Kidney (tissue), 14 donors: Measurements from ENCODE around the gene NTSR1. TPM values are rescaled to one million over a fixed set of nuclear protein-coding genes. Genes with fewer than 3 reads are reported as not detected.

Experiments
- DNase-seq, 5 donors: peaks; one replicate each; pipeline ENCODE4 v3.0.0-alpha.2; 2013 to 2020
- FAIRE-seq: peaks from 2 replicates; lab custom pipeline; 2012; peaks lifted over from hg19 to GRCh38; lab: Jason Lieb, UNC
- H3K27ac ChIP-seq, 2 donors: one replicate each; pipeline ENCODE4 v1.7.0; 2013; ENCODE audit warnings: low read depth in 2 of 2, low read length in 2 of 2, inconsistent platforms in 1 of 2
- H3K27me3 ChIP-seq: one replicate; pipeline ENCODE4 v1.7.1; 2013; ENCODE audit warnings: low read length, inconsistent platforms; ENCODE audit not compliant: control insufficient read depth, insufficient read depth
- H3K36me3 ChIP-seq, 3 donors: one replicate each; pipeline versions ENCODE4 v1.7.0 to v1.7.1; 2013; ENCODE audit warnings: low read length in 3 of 3, control low read depth in 1 of 3, inconsistent platforms in 1 of 3; ENCODE audit not compliant: insufficient read depth in 3 of 3, control insufficient read depth in 2 of 3
- H3K4me1 ChIP-seq, 3 donors: one replicate each; pipeline versions ENCODE4 v1.7.0 to v1.7.1; 2013; ENCODE audit warnings: low read length in 3 of 3, inconsistent platforms in 1 of 3, low read depth in 1 of 3; ENCODE audit not compliant: control insufficient read depth in 2 of 3, insufficient read depth in 2 of 3
- H3K4me3 ChIP-seq, 3 donors: one replicate each; pipeline versions ENCODE4 v1.7.0 to v1.8.1; 2013; ENCODE audit warnings: low read length in 3 of 3, control low read depth in 1 of 3, inconsistent platforms in 1 of 3
- H3K9ac ChIP-seq, 3 donors: one replicate each; pipeline versions ENCODE4 v1.7.0 to v1.7.1; 2013; ENCODE audit warnings: low read length in 3 of 3, control low read depth in 1 of 3, inconsistent platforms in 1 of 3
- H3K9me3 ChIP-seq, 3 donors: one replicate each; pipeline versions ENCODE4 v1.7.0 to v1.7.1; 2013; ENCODE audit warnings: low read length in 3 of 3, control low read depth in 1 of 3, inconsistent platforms in 1 of 3; ENCODE audit not compliant: control insufficient read depth in 2 of 3, insufficient read depth in 1 of 3
- CTCF ChIP-seq: IDR thresholded peaks from 3 replicates; pipeline ENCODE4 v1.5.1; 2012; ENCODE audit warnings: mild to moderate bottlenecking, moderate library complexity, borderline replicate concordance; ENCODE audit not compliant: insufficient read depth; ENCODE audit errors: extremely low read depth
- intact Hi-C: fragments of 100-400 bp; cut with DNase I; formaldehyde crosslinking; loops from one replicate; pipeline ENCODE4 v1.11.1; 2022
- polyA plus RNA-seq: library from polyadenylated mRNA; stranded (reverse); fragments of 350-450 nt; fragmentation: Illumina TruSeq; extraction: RNeasy Lipid Tissue Mini Kit (QIAGEN cat#74804); gene quantifications from one replicate; pipeline ENCODE4 v1.2.3, GENCODE V29; 2014; ENCODE audit warnings: low read depth, low replicate concordance; ENCODE audit not compliant: insufficient read depth
- total RNA-seq: library from RNA; stranded (reverse); fragmentation: NEBNext Ultra II Directional; extraction: Animal tissue kit (Norgen Biotek cat#: 25700); gene quantifications from one replicate; pipeline ENCODE4 v1.2.1, GENCODE V29; 2021
- donor health status: control.
- donor health status: control.
- donor health status: control.
- donor health status: control.
- donor health status: control.
- donor health status: DM: yes; HTN: yes; CAD: no.
- donor health status: Normal renal cell carcinoma (clear cell type).

Gene NTSR1
- total and polyA plus RNA-seq, 2 donors from 2014 or later, result 0.09 TPM; not detected in 1

- H3K4me3 ChIP-seq, result peak overlapping the region in 1 of 3 donors; percentile 67
Measured at GRCh38 chr20:62806383-62807050, 97.9 kb downstream of the NTSR1 start.

GRCh38 chr20:62807444-62808210 is 99.0 kb downstream of the NTSR1 start:
- no peak for TF ChIP-seq CTCF
- H3K9ac ChIP-seq, result no peak overlapping the region
- H3K27ac ChIP-seq, result no peak overlapping the region
- intact Hi-C loops, result loop anchor here (10.0 kb wide), 1 partner anchor 143 kb away; no protein-coding TSS in a partner anchor
- no peak for FAIRE-seq
- H3K4me1 ChIP-seq, result peaks cover 0 to 16% (median 12%) of the 10 kb centered on the region in 3 donors
- DNase-seq, result no peak
- H3K9me3 ChIP-seq, result no peaks in the 10 kb centered on the region
- H3K4me3 ChIP-seq, result no peak overlapping the region
- peaks cover 0 to 23% (median 12%) of the 10 kb centered on the region in 3 donors for H3K36me3 ChIP-seq
- no peaks in the 10 kb centered on the region for H3K27me3 ChIP-seq

More at GRCh38 chr20:62806383-62807050, 97.9 kb downstream of the NTSR1 start:
- no peak for TF ChIP-seq CTCF
- intact Hi-C loops, result loop anchor here (10.0 kb wide), 1 partner anchor 142 kb away; no protein-coding TSS in a partner anchor
- Histone ChIP-seq H3K9me3 (no peaks in the 10 kb centered on the region), H3K36me3 (peaks cover 0 to 19% (median 10%) of the 10 kb centered on the region in 3 donors), H3K4me1 (peaks cover 0 to 16% (median 12%) of the 10 kb centered on the region in 3 donors), H3K9ac (peak overlapping the region in 1 of 3 donors; percentile 65), H3K27me3 (no peaks in the 10 kb centered on the region), H3K27ac (no peak overlapping the region)
- FAIRE-seq, result no peak
- DNase-seq, result no peak

- TF ChIP-seq CTCF, result peak; percentile 70
- peaks cover 0 to 16% (median 12%) of the 10 kb centered on the region in 3 donors for H3K4me1 ChIP-seq
- H3K36me3 ChIP-seq, result peaks cover 0 to 23% (median 12%) of the 10 kb centered on the region in 3 donors
- intact Hi-C loops, result loop anchor here (10.0 kb wide), 1 partner anchor 144 kb away; no protein-coding TSS in a partner anchor
- H3K4me3 ChIP-seq, result no peak overlapping the region
- peak in 3 of 5 donors; percentile 64 to 79 (median 74) for DNase-seq
- no peaks in the 10 kb centered on the region for H3K27me3 ChIP-seq
- H3K9ac ChIP-seq, result no peak overlapping the region
- H3K27ac ChIP-seq, result no peak overlapping the region
- no peak for FAIRE-seq
- no peaks in the 10 kb centered on the region for H3K9me3 ChIP-seq
Measured at GRCh38 chr20:62808211-62808865, 99.7 kb downstream of the NTSR1 start.
